ENCODE measurements around the gene NPIPB2.
"Not testable (repeated sequence)": the region's sequence is repeated elsewhere in the genome, so short reads cannot be mapped to it uniquely, and the experiment has no call there.

Gene NPIPB2

DNA sequence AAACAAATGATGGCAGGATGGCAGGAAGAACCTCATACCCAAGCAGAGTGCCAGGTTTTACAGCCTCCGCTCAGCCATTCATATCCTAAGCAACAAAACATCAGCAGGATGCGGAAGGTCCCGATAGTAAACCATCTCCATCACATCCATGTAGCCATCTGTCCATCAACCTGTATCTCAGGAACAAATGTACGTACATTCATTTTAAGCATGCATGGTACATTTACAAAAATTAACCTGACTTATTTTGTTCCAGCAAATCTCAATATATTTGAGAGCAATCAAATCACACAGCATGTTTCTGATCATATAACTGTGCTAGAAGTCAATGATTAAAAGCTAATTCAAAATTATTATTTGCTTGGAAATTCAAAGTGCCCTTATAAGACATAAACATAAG lies at the start of gene NPIPB2:
Gene NPIPB2 (minus strand): TSS at position 101 of the 400 bp plus-strand sequence. CDS start 0 bp downstream, at position 101.
- not testable (repeated sequence) for DNase-seq (ENCODE audit: low read depth in 2 of 2)

DNA sequence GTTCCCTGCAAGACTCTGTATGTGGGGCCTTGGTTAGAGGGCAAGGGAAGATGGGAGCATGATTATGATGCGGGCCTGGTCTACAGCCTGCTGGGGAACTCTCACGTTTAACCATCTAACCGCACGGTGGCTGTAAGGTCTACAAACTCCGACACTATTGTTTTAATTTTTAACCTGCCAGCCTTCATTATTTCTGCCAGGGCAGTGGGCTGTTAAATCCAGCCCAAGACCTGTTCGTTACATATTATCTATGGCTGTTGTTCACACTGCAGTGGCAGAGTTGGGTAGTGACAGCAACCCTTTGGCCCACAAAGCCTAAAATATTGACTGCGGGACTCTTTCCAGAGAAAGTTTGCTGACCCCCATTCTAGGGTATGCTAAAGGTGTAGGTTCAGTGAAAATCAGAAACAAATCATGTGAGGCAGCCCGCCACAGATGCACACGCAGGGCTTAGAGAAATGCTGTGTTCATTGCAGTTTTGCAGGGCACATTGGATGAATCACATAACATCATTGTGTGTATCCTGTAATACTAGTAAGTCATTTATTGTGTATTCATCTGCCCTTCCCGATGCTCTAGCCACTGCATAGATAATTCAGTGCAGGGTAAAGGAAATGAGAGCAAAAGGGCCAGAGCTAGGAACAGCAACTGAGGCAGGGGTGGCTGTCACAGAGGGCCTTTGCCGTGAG lies 49.0 kb upstream of the NPIPB2 start:
- DNase-seq (ENCODE audit: low read depth in 2 of 2), result no peak

DNA sequence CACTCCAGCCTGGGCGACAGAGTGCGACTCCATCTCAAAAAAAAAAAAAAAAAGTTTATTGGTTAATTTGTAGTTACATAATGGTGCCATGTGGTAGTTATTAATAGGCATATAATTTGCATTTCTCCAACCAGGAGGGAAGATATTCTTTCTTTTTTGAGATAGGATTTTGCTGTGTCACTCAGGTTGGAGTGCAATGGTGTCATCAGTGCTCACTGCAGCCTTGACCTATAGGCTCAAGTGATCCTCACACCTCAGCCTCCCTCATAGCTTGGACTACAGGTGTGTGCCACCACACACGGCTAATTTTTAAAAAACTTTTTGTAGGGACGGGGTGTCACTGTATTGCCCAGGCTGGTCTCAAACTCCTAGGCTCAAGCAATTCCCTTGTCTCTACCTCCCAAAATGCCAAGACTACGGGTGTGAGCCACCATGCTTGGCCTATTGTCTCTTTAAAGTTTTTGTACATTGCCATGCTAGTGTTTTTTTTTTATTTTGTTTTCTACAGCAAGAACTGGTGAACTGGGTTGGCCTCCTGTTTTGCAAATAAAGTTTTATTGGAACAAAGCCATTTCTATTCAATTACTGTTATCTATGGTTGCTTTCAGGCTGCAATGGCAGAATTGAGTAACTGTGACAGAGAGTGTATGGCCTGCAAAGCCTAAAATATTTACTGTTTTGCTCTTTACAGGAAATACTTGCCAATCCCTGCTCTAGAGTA lies 46.6 kb upstream of the NPIPB2 start:
- DNase-seq (ENCODE audit: low read depth in 2 of 2), result no peak

GRCh38 chr16:11986521-11987057 lies 44.7 kb upstream of the NPIPB2 start:
- no peak for DNase-seq (ENCODE audit: low read depth in 2 of 2)

DNA sequence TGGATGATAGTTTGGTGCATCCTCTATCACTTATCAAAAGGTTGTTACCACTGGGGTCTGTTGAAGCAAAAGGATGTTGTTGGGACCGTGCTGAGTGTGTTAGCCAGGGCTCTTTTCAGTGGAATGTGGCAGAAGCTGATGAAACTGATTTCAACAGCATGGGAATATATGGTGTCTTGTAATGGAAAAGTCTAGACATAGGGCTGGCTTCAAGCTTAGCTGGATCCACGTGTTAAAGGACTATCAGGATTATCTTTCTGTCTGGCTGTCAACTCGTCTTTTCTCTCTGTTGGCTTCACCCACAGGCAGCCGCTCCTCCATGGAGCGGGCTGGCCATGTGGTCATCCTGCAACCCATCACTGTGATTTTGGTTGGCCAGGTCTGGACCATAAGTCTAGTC lies 43.4 kb upstream of the NPIPB2 start:
- DNase-seq (ENCODE audit: low read depth in 2 of 2), result no peak

DNA sequence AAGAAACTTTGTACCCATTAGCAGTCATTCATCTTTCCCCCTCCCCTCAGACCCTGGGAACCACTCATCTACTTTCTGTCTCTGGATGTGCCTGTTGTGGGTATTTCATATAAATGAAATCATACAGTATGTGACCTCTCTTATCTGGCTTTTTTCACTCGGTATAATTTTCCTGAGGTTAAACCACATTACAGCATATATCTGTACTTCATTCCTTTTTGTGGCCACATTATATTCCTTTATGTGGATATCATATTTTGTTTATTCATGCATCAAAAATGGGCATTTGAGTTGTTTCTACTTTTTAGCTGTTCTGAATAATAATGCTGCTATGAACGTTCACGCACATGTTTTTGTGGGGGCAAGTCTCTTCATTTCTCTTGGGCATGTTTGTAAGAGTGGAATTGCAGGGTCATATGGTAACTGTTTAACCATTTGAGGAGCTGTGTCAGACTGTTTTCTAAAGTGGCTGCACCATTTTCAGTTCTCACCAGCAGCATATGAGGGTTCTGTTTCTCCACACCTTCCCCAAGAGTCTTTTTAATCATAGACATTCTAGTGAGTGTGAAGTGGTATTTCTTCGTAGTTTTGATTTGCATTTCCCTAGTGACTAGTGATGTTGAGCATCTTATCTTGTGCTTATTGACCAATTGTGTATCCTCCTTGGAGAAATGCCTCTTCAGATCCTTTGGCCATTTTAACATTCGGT lies 38.4 kb upstream of the NPIPB2 start:
- no peak for DNase-seq (ENCODE audit: low read depth in 2 of 2)

DNA sequence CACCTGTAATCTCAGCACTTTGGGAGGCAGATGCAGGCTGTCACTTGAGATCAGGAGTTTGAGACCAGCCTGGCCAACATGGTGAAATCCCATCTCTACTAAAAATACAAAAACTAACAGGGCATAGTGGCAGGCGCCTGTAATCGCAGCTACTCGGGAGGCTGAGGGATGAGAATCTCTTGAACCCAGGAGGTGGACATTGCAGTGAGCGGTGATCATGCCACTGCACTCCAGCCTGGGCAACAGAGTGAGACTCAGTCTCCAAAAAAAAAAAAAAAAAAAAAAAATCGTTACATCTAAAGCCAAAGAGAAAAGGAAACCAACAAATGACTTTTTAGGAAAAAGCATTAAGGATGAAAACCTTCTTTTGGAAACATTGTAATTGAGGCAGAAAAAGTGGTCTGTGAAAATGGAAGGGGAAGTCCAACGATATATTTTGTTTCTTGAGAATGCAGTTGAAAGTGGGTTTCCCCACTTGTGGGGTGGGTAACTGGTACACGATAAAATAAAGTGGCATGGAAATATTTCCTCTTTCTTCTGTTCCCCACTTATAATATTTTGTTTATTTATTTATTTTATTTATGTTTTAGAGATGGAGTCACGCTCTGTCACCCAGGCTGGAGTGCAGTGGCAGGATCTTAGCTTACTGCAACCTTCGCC lies 37.3 kb upstream of the NPIPB2 start:
- no peak for DNase-seq (ENCODE audit: low read depth in 2 of 2)

- DNase-seq (ENCODE audit: low read depth in 2 of 2), result no peak
These were observed 36.2 kb upstream of the NPIPB2 start for GRCh38 chr16:11978080-11978479.

GRCh38 chr16:11977376-11978041 lies 35.7 kb upstream of the NPIPB2 start:
- no peak for DNase-seq (ENCODE audit: low read depth in 2 of 2)

DNA sequence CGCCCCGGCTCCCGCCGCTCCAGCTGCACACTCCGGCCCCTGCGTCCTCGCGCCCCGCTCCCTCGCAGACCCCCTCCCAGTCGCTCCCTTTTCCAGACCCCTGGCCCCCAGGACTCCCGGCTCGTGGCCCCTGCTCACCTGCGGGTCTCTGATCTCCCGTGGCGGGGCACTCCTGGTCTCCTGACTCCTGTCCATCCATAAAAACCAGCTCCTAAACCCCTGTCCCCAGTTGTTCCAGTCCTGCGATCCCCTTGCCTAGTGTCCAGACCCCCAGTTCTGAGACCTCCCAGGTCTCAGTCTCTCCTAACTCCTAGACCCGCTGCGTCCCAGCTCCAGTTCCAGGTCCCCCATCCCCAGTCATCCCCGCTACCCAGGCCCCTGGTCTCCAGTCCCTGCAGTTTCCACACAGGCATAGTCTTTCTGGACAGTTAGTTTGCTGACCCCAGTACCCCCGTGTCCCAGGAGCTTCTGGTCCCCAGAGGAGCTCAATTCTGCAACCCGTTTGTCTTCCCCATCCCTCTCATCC lies 35.1 kb upstream of the NPIPB2 start:
- no peak for DNase-seq (ENCODE audit: low read depth in 2 of 2)

DNA sequence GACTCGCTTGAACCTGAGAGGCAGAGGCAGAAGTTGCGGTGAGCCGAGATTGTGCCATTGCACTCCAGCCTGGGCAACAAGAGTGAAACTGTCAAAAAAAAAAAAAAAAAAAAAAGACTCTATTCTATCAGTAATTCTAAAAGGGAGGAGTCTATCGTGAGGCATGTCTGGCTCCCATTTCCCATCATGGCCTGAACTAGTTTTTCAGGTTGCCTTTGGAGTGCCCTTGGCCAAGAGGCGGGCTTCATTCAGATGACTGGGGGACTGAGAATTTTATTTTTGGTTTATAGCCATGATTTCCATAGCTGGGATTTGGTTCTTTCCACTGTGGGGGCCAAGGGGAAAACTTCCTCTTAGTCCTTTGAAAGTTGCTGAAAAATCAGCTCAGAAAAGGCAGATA lies 31.2 kb upstream of the NPIPB2 start:
- no peak for DNase-seq (ENCODE audit: low read depth in 2 of 2)

- no peak for DNase-seq (ENCODE audit: low read depth in 2 of 2)
These were observed 30.3 kb upstream of the NPIPB2 start for GRCh38 chr16:11972128-11972527.

DNA sequence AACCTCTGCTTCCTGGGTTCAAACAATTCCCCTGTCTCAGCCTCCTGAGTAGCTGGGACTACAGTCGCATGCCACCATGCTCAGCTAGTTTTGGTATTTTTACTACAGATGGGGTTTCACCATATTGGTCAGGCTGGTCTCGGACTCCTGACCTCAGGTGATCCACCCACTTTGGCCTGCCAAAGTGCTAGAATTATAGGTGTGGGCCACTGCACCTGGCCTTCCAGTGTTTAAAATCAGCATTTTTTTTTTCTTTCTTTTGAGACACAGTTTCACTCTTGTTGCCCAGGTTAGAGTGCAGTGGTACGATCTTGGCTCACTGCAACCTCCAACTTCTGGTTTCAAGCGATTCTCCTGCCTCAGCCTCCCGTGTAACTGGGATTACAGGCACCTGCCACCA lies 28.4 kb upstream of the NPIPB2 start:
- DNase-seq (ENCODE audit: low read depth in 2 of 2), result not testable (repeated sequence)

DNA sequence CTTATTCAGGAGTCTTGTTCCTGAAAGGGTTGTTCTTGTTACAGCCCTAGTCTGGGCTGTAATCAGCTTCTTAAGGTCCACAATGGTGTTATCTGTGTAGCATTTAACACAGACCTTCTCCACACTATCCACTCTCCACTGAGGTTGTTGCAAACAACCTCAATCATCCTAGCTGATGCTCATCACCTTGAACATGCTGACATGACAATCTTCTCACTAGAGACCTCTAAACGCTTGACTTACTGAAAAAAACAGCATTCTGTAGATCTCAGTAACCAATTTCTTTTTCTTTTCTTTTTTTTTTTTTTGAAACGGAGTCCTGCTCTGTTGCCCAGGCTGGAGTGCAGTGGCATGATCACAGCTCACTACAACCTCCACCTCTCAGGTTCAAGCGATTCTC lies 26.7 kb upstream of the NPIPB2 start:
- DNase-seq (ENCODE audit: low read depth in 2 of 2), result no peak

DNA sequence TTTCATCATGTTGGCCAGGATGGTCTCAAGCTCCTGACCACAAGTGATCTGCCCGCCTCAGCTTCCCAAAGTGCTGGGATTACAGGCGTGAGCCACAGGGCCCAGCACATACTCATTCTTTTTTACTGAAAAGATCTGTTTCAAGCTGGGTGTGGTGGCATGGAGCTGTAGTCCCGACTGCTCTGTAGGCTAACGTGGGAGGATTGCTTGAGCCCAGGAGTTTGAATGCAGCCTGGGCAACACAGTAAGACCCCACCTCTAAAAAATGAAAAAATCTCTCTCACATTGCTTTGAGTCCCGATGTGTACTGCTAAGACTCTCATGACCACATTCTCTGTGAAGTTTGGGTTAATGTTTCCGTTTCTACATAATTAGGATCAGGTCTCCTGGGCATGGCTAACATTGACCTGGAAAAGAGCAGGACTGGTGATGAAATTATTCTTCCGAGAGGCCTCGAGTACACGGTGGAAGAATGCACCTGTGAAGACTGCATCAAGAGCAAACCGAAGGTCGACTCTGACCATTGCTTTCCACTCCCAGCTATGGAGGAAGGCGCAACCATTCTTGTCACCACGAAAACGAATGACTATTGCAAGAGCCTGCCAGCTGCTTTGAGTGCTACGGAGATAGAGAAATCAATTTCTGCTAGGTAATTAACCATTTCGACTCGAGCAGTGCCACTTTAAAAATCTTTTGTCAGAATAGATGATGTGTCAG lies 25.5 kb upstream of the NPIPB2 start:
- DNase-seq (ENCODE audit: low read depth in 2 of 2), result no peak

GRCh38 chr16:11966173-11966572 lies 24.3 kb upstream of the NPIPB2 start:
- no peak for DNase-seq (ENCODE audit: low read depth in 2 of 2)

DNA sequence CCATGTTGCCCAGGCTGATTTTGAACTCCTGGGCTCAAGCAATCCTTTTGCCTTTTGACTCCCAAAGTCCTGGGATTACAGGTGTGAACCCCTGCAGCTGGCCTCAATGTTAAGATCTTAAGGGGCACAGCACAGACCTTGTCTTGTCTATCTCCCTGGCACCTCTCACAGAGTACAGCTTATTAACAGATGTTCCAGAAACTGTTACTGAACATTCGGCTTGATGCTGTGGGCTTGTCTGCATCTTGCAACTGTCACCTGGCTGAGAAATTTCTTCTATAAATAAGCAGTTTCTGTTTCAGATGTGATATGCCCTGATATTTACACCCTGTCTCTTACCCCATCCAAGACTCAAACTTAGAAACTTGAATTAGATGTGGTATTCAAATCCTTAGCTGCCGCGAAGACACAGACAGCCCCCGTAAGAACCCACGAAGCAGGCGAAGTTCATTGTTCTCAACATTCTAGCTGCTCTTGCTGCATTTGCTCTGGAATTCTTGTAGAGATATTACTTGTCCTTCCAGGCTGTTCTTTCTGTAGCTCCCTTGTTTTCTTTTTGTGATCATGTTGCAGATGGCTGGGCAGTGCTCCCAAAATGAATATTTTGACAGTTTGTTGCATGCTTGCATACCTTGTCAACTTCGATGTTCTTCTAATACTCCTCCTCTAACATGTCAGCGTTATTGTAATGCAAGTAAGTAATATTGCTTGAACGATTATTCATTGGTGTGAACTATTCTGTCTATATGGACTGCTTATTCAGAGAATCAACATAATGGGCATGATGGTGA lies 23.1 kb upstream of the NPIPB2 start, which contains the start of gene TNFRSF17:
Gene TNFRSF17 (plus strand): TSS at position 450 of the 791 bp plus-strand sequence. CDS start 115 bp downstream, at position 565.
- no peak for DNase-seq (ENCODE audit: low read depth in 2 of 2)

GRCh38 chr16:11963706-11964105 lies 21.9 kb upstream of the NPIPB2 start:
- DNase-seq (ENCODE audit: low read depth in 2 of 2), result no peak

DNA sequence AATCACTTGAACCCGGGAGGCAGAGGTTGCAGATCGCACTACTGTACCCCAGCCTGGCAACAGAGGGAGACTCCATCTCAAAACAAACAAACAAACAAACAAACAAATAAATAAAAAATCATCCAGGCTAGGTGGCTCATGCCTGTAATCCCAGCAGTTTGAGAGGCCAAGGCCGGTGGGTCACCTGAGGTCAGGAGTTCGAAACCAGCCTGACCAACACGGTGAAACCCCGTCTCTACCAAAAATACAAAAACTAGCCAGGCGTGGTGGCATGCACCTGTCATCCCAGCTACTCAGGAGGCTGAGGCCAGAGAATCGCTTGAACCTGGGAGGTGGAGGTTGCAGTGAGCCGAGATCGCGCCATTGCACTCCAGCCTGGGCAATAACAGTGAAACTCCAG lies 21.1 kb upstream of the NPIPB2 start:
- DNase-seq (ENCODE audit: low read depth in 2 of 2), result not testable (repeated sequence)

- DNase-seq (ENCODE audit: low read depth in 2 of 2), result not testable (repeated sequence)
These were observed 20.6 kb upstream of the NPIPB2 start for GRCh38 chr16:11962457-11962856.

All from activated CD8-positive, alpha-beta memory T cell treated with anti-CD3 and anti-CD28 coated beads for 4 hours (primary cell).